HEK293 (cell line): ENCODE data around the gene NCOR1.

Experiments
- CTCF ChIA-PET: fragments of 350-600 bp; formaldehyde crosslinking; extraction: SDS; loops from one replicate; lab custom pipeline; 2021; ENCODE audit warnings: antibody characterized with exemption; lab: Yijun Ruan, JAX
- POLR2A ChIA-PET: fragments of 300-600 bp; formaldehyde crosslinking; extraction: SDS; loops from one replicate; lab custom pipeline; 2020; ENCODE audit warnings: antibody characterized with exemption, inconsistent platforms; lab: Yijun Ruan, JAX
- H3K27ac ChIP-seq: fragments of 200-500 bp; sonication (Bioruptor generic); 2 replicates; pipeline ENCODE4 v1.5.1; 2014; ENCODE audit warnings: low read depth, low read length, control low read depth, inconsistent platforms; ENCODE audit errors: extremely low read depth
- H3K36me3 ChIP-seq, 2 experiments: fragments of 200-500 bp in 1 of 2; sonication (Bioruptor generic) in 1 of 2; 1 replicate in 1 of 2; 2 replicates in 1 of 2; pipeline ENCODE4 v1.5.1; 2014 to 2017; ENCODE audit warnings: inconsistent platforms in 2 of 2, low read length in 2 of 2; ENCODE audit not compliant: control insufficient read depth in 2 of 2, insufficient read depth in 1 of 2
- H3K4me1 ChIP-seq: fragments of 200-500 bp; sonication (Bioruptor generic); 2 replicates; pipeline ENCODE4 v1.5.1; 2014; ENCODE audit warnings: mild to moderate bottlenecking, low read length, inconsistent platforms; ENCODE audit not compliant: control insufficient read depth, insufficient read depth
- H3K4me3 ChIP-seq: 2 replicates; pipeline ENCODE4 v1.5.1; 2011; ENCODE audit warnings: low read depth, mild to moderate bottlenecking, control low read depth, low read length, moderate library complexity
- H3K9me3 ChIP-seq: fragments of 200-500 bp; sonication (Bioruptor generic); 2 replicates; pipeline ENCODE4 v1.5.1; 2014; ENCODE audit warnings: low read depth, low read length, inconsistent platforms; ENCODE audit not compliant: control insufficient read depth, insufficient read depth
- AEBP2 ChIP-seq: fragments of 450-650 bp; formaldehyde crosslinking; IDR thresholded peaks from 2 replicates; pipeline ENCODE4 v1.5.1; 2016; ENCODE audit warnings: missing biosample characterization, missing genetic modification characterization, borderline replicate concordance
- MEIS1 ChIP-seq: sonication (generic); formaldehyde crosslinking; IDR thresholded peaks from 2 replicates; pipeline ENCODE4 v1.8.1; 2022; ENCODE audit warnings: missing genetic modification reagents, mild to moderate bottlenecking, borderline replicate concordance
- OSR2 ChIP-seq: fragments of 450-650 bp; formaldehyde crosslinking; IDR thresholded peaks from 2 replicates; pipeline ENCODE4 v1.5.1; 2016; ENCODE audit warnings: missing biosample characterization, missing genetic modification characterization
- PRDM6 ChIP-seq: fragments of 450-650 bp; formaldehyde crosslinking; IDR thresholded peaks from 2 replicates; pipeline ENCODE4 v1.5.1; 2017; ENCODE audit warnings: missing biosample characterization, missing genetic modification characterization
- ZBTB10 ChIP-seq: fragments of 450-650 bp; formaldehyde crosslinking; IDR thresholded peaks from 2 replicates; pipeline ENCODE4 v1.5.1; 2016; ENCODE audit warnings: missing biosample characterization, missing genetic modification characterization
- ZBTB26 ChIP-seq: fragments of 450-650 bp; formaldehyde crosslinking; optimal IDR thresholded peaks from 2 replicates; pipeline ENCODE3; 2016; ENCODE audit warnings: missing biosample characterization, mild to moderate bottlenecking, missing genetic modification characterization
- ZEB2 ChIP-seq: fragments of 450-650 bp; formaldehyde crosslinking; IDR thresholded peaks from 2 replicates; pipeline ENCODE4 v1.5.1; 2016; ENCODE audit warnings: missing biosample characterization, missing genetic modification characterization
- ZNF16 ChIP-seq: fragments of 450-650 bp; formaldehyde crosslinking; IDR thresholded peaks from 2 replicates; pipeline ENCODE4 v1.5.1; 2016; ENCODE audit warnings: low read depth, missing biosample characterization, missing genetic modification characterization
- ZNF221 ChIP-seq: fragments of 450-650 bp; formaldehyde crosslinking; IDR thresholded peaks from 2 replicates; pipeline ENCODE4 v1.5.1; 2017; ENCODE audit warnings: missing biosample characterization, missing genetic modification characterization, borderline replicate concordance
- ZNF335 ChIP-seq: fragments of 450-650 bp; formaldehyde crosslinking; conservative IDR thresholded peaks from 2 replicates; pipeline ENCODE4 v1.5.1; 2016; ENCODE audit warnings: missing biosample characterization, missing genetic modification characterization
- ZNF366 ChIP-seq: fragments of 450-650 bp; formaldehyde crosslinking; conservative IDR thresholded peaks from 2 replicates; pipeline ENCODE4 v1.5.1; 2016; ENCODE audit warnings: missing biosample characterization, missing genetic modification characterization
- ZNF488 ChIP-seq: fragments of 450-650 bp; formaldehyde crosslinking; IDR thresholded peaks from 2 replicates; pipeline ENCODE4 v1.5.1; 2016; ENCODE audit warnings: missing biosample characterization, missing genetic modification characterization
- ZNF514 ChIP-seq: fragments of 450-650 bp; formaldehyde crosslinking; IDR thresholded peaks from 2 replicates; pipeline ENCODE4 v1.5.1; 2016; ENCODE audit warnings: missing biosample characterization, missing genetic modification characterization
- ZNF596 ChIP-seq: fragments of 450-650 bp; IDR thresholded peaks from 2 replicates; pipeline ENCODE4 v1.5.0; 2018; ENCODE audit warnings: missing biosample characterization, mild to moderate bottlenecking, missing genetic modification characterization, moderate library complexity
- ZNF610 ChIP-seq: fragments of 450-650 bp; formaldehyde crosslinking; IDR thresholded peaks from 2 replicates; pipeline ENCODE4 v1.5.1; 2016; ENCODE audit warnings: missing biosample characterization, missing genetic modification characterization, borderline replicate concordance
- ZNF623 ChIP-seq: fragments of 450-650 bp; formaldehyde crosslinking; IDR thresholded peaks from 2 replicates; pipeline ENCODE4 v1.5.1; 2016; ENCODE audit warnings: missing biosample characterization, missing genetic modification characterization
- ZNF658 ChIP-seq: fragments of 450-650 bp; formaldehyde crosslinking; IDR thresholded peaks from 2 replicates; pipeline ENCODE4; 2016; ENCODE audit warnings: missing biosample characterization, missing genetic modification characterization
- ZNF768 ChIP-seq: fragments of 450-650 bp; formaldehyde crosslinking; IDR thresholded peaks from 2 replicates; pipeline ENCODE4 v1.5.1; 2018; ENCODE audit warnings: missing biosample characterization, mild to moderate bottlenecking, missing genetic modification characterization
- ZNF830 ChIP-seq: fragments of 450-650 bp; IDR thresholded peaks from 2 replicates; pipeline ENCODE4 v1.5.0; 2018; ENCODE audit warnings: missing biosample characterization, missing genetic modification characterization, low read depth, mild to moderate bottlenecking, moderate library complexity
- ZXDB ChIP-seq: fragments of 450-650 bp; formaldehyde crosslinking; IDR thresholded peaks from 2 replicates; pipeline ENCODE4 v1.5.1; 2016; ENCODE audit warnings: missing biosample characterization, missing genetic modification characterization

Gene NCOR1

GRCh38 chr17:16250635-16251034 lies 35.3 kb upstream of the NCOR1 start:
- Histone ChIP-seq H3K4me3 (no peak overlapping the region), H3K27ac (peak overlapping the region; percentile 22; the same call in 1 of the 2 replicates), H3K36me3 (peaks cover 0 to 3% of the 10 kb centered on the region in 2 experiments; a peak in 2 of 3 replicates), H3K9me3 (no peaks in the 10 kb centered on the region), H3K4me1 (peaks cover 2% of the 10 kb centered on the region; the same call in 1 of the 2 replicates)
- CTCF ChIA-PET = interaction anchor here (0.7 to 1.0 kb wide), 3 partner anchors 11 to 71 kb away, joined by 3 to 4 read pairs (median 3); no protein-coding TSS in a partner anchor
- POLR2A ChIA-PET = interaction anchor here (1.5 kb wide), 1 partner anchor 10 kb away, joined by 5 read pairs; no protein-coding TSS in a partner anchor
- TF ChIP-seq OSR2 (tag by site-specific recombination) = peak; percentile 32; the same call in 1 of the 2 replicates
- TF ChIP-seq PRDM6 (tag by site-specific recombination) = peak; percentile 64
- 0 out of 2 replicates have a peak, but pooled peaks have one; percentile 31 for TF ChIP-seq ZNF335 (tag by site-specific recombination)
- no peak for TF ChIP-seq ZBTB26 (tag by site-specific recombination)

DNA sequence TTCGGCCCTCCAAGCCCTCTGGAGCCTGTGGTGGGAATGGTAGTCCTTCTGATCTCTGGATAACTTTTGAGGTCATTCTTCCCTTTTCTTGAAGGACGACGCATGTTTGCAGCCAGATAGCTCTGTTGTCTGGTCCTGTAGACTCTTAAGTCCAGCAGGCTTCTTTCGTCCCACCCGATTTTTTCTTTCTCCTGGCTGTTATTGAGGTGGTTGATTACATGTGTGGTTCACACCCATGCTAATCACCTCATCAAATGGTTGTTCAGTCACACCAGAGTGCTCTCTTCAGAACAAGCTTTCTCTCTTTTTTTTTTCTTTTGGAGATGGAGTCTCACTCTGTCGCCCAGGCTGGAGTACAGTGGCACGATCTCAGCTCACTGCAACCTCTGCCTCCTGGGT lies 32.3 kb upstream of the NCOR1 start:
- CTCF ChIA-PET = interaction anchor here (0.7 to 0.8 kb wide), 2 partner anchors 24 to 66 kb away, joined by 3 read pairs; no protein-coding TSS in a partner anchor
- peaks cover 5% of the 10 kb centered on the region; the same call in 1 of the 2 replicates for H3K4me1 ChIP-seq
- peaks cover 0 to 3% of the 10 kb centered on the region in 2 experiments; a peak in 1 of 3 replicates for H3K36me3 ChIP-seq
- no peaks in the 10 kb centered on the region for H3K9me3 ChIP-seq
- H3K27ac ChIP-seq = no peak overlapping the region
- no peak for TF ChIP-seq ZNF514 (tag by site-specific recombination)
- no peak for TF ChIP-seq ZXDB (tag by site-specific recombination)
- TF ChIP-seq ZNF830 (tag by site-specific recombination) = no peak
- no peak for TF ChIP-seq ZNF16 (tag by site-specific recombination)
- no peak for TF ChIP-seq ZNF623 (tag by site-specific recombination)
- no peak for TF ChIP-seq ZNF596 (tag by site-specific recombination)
- no peak for TF ChIP-seq ZNF488 (tag by site-specific recombination)
- TF ChIP-seq ZNF768 (tag by site-specific recombination) = no peak
- no peak for TF ChIP-seq ZNF658 (tag by site-specific recombination)
- no peak for TF ChIP-seq ZEB2 (tag by site-specific recombination)
- TF ChIP-seq ZNF366 (tag by site-specific recombination) = no peak
- TF ChIP-seq MEIS1 (CRISPR knock-in tag) = no peak
- TF ChIP-seq AEBP2 (tag by site-specific recombination) = no peak
- TF ChIP-seq ZNF221 = no peak
- TF ChIP-seq ZNF610 (tag by site-specific recombination) = no peak
- no peak for TF ChIP-seq ZBTB10 (tag by site-specific recombination)
- TF ChIP-seq, all 188 proteins: peak for 0
- POLR2A ChIA-PET = no interaction called here
- H3K4me3 ChIP-seq = no peak overlapping the region
